Stimulated activated CD8-positive, alpha-beta memory T cell treated with anti-CD3 and anti-CD28 coated beads, Interleukin-15, amount 100 ng/mL, for 24 hours (primary cell): ENCODE results near the gene TNFRSF13B.

Source experiments
- DNase-seq: peaks from one replicate; pipeline ENCODE4 v3.0.0-alpha.2; 2020; ENCODE audit warnings: low read depth

TNFRSF13B gene

DNA sequence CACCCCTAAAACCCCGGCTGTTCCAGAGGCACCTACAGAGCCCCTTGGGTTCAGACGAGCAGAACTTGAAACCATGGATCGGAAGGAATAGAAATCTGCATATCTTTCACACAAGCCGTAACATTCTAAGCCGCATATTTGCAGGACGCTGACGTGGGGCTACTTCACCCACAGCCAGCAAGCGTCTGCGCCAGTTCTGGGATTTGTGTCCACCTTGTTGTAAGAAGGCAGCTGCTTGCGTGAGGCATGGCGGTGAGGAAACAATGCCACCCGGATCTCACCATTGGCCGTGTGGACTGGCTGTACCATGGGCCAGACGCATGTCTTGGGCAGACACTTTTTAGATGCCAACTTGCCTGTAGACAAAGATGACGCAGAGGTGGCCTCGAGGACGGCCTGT, 34.5 kb downstream of the TNFRSF13B start:
- no peak for DNase-seq

DNA sequence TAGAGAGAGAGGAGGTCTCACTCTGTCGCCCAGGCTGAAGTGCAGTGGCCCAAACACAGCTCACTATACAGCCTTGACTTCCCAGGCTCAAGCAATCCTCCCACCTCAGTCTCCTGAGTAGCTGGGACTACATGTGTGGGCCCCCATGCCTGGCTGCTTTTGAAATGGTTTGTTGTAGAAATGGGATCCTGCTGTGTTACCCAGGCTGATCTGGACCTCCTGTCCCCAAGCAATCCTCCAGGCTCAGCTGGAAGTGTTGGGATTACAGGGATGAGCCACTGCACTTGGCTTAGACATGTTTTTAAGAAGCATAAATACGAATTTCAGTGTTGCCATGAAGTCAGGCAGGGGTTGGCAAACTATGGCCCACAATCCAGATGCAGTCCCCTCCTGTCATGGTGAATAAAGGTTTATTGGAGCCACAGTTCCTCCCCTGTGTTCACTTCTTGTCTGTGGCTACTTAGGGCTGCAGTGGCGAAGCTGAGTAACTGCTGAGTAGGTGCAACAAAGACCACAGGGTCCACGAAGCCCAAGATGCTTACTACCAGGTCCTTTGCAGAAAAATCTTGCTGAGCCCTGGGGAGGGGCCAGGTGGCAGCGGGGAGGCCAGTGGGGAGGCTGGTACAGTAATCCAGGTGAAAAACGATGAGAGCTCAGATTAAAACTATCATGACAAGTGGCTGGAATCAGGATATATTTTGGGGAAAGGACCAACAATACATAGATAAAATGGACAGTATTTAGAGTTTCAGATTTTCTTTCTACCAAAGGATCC, 35.2 kb downstream of the TNFRSF13B start:
- no peak for DNase-seq

DNA sequence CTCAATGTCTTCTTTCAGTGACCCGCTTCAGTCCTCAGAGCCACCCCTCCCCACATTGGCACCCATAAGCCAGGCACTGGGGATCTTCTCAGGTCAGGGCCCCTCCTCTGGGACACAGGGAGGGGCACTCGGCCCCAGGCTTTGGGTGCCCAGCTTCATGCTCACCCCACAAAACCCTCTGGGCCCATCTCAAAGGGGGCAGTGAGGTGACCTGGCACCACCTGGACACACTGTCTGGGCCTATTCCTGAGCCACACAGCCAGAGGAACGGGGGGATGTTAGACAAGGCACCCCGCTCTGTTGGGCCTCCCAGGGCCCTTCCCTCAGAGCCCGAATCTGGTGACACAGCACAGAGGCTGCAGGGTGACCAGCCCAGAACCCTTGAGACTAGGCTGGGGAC, 36.1 kb downstream of the TNFRSF13B start:
- DNase-seq: no peak

DNA sequence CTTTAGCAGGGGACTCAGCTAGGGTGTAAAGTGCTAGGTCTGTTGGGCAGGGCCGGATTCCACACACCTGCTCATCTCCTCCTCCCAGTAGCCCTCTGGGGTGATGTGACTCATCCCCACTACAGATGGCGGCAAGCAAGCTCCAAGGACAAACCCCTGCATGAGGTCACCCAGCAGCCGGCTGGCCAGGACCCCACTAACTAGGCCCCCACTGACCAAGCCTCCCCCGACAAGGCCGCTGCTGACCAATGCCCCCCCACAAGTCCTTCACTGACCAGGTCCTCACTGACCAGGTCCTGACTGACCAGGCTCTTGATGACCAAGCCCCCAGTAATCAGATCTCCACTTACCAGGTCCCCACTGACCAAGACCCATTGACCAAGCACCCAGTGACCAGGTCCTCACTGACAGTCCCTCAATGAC, 36.7 kb downstream of the TNFRSF13B start:
- DNase-seq: no peak

DNA sequence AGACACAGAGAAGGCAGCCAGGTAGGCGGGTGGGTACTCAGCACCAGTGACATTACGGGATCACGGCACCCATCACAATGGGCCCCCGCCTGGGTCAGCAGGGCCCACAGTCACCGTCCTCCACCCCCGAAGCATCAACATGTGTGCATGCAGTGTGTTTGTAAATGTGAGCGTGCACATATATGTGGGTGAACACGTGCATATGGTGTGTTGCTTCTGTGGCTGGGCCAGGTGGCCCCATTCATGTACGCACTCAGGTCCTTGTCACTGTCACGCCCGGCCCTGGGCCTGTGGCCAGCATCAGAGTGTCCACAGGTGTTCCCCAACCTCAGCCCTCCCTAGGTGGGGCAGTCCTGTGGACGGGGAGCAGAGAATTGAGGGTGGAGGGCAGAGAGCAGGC, 37.1 kb downstream of the TNFRSF13B start:
- no peak for DNase-seq

DNA sequence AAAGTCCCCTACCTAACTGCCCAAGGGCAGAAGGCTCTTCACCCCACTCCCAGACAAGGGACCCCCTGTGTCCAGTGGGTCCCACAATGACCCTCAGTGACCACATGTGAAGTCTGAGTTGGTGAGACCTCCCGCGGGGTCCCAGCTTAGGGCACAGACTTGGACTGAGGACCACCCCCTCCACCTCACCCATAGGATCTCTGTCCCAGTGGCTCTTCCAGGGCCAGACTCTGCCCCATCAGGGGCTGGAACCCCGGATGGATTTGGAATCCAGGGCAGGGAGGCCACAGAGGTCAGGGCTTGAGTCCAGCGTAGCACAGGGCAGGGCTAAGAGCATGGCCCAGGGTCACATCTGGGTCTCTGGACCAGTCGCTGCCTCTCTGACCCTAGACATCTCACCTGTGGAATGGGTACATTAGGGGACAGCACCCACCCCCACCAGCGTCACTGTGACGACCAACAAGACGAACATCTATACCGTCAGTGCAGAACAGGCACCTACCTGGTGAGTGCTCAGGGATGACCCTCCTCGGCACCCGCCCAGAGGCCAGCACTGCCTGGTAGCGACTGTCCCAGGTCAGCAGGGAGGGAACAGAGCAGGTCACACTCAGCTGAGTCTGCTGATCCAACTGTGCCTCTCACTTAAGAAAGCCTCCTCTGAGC, 37.7 kb downstream of the TNFRSF13B start:
- DNase-seq: no peak

DNA sequence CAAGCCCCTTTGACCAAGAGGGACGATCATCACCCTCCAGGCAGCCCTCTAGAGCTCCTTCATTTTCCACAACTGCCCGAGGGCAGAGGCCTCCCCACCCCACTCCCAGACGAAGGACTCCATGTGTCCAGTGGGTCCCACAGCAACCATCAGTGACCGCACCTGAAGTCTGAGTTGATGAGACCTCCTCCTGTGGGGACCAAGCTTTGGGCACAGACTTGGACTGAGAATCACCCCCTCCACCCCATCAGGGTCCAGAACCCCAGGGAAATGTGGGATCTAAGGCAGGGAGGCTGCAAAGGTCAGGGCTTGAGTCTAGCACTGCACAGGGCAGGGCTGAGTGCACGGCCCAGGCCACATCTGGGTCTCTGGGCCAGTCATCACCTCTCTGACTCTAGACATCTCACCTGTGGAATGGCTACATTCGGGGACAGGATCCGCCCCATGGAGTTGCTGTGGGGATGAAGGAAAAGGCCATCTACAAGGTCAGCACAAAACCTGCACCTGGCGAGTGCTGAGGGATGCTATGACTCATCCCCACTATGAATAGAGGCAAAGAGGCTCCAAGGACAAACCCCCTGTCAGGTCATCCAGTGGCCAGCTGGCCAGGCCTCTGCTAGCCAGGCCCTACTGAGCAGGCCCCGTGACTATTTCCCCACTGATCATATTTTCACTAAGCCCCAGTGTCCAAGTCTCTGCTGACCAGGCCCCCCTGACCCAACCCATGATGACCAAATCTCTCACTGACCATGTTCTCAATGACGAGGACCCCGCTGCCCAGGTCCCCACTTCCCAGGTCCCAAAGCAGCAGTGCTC, 38.4 kb downstream of the TNFRSF13B start:
- no peak for DNase-seq

DNA sequence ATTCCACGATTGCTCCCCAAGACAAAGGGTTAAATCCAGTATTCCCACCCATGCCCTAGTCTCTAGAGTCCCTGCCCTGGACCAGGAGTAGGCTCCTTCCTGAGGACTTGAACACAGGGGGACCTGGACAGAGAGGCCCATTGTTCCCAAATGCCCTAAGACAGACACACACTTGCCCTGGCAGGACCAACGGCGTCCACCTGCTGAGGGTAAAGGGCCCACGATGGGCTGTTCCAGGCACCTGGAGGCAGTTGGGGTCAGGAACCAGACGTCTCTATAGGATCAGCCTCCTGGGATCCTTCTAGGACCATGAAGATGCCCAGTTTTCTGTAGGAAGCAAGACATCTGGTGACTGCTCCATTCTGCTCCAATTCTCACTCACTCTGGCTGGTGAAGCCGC, 39.3 kb downstream of the TNFRSF13B start:
- DNase-seq: no peak

DNA sequence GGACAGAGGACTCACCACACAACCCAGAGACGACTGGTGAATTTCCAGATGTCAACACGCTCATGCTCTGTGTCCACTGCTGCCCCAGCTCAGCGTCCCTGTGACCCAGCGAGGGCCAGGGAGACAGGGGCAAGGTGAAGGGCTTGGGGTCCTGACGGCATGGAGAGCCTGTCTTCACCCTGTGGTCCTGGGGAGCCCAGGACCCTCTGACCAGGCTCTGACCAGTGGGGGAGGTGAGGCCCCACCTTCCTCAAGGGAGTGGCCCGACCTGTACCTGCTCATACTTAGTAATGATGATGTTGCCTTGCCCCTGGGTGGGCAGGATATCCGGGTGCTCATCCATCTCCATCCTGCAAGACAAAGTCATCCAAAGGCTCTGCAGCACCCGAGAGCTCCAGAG, 39.8 kb downstream of the TNFRSF13B start:
- DNase-seq: no peak

DNA sequence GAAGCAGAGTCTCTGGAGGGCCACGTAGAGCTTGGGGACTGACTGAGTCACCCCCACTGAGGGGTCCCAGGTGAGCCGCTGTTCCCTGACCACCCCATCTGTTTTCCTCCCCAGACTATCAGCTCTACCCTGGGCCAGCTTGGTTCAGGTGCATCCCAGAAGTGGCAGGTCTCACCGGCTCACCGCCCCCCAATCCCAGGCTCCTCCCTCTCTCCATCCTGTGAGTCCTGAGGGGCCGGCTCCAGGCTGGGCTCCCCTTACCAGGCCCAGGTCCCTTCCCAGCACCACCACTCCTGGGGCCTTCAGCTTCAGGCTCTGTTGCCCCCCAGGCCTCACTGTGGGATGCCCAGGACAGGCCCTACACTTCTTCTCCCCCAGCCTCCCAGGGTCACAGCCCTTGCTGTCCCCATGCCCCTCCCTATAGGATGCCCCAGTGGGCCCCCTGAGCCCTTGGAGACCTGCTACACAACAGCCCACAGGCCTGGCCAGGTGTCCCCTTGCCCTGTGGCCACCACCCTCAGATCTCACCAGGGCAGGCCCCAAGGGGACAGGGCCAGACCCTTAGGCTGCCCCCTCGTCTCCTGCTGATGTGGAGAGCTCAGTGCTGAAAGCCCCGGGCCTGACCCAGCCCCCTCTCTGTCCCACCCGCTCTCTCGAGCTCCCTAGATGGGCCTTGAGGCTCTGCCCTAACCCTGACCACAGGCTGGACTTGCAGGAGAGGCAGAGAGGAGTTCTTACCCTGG, 40.4 kb downstream of the TNFRSF13B start:
- DNase-seq: no peak

DNA sequence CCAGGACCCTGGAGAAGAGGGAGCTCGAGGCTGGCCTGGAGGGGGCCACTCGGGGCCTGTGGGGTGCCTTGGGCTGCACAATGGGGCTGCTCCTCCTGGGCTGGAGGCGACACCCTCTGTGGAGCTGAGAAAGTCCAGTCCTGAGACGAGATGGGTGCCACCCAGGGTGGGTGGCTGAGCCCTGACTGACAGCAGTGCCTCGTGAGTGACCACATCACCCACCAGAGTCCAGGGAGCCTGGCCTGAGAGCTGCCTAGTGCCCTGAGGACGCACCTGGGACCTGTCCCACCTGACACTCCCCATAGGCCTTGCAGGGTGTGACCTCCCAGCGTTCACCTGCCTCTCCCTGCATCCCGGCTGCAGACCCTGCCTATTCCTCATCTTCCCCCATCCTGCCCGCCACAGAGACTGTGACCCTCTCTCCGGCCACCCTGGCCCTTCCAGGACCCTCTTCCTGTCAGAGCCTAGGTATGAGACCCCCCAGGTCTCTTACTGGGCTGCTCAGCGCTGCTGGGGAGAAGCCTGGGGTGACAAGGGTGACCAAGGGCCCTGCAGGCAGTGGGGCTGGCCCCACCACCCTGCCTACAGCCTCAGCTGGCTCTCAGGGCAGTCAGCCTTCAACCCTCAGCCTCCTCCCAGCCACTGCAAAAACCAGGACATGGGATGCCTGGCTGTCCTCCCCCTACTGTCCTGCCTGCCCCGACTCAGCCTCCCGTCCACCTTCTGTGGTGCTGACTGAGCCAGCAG, 41.2 kb downstream of the TNFRSF13B start:
- no peak for DNase-seq

DNA sequence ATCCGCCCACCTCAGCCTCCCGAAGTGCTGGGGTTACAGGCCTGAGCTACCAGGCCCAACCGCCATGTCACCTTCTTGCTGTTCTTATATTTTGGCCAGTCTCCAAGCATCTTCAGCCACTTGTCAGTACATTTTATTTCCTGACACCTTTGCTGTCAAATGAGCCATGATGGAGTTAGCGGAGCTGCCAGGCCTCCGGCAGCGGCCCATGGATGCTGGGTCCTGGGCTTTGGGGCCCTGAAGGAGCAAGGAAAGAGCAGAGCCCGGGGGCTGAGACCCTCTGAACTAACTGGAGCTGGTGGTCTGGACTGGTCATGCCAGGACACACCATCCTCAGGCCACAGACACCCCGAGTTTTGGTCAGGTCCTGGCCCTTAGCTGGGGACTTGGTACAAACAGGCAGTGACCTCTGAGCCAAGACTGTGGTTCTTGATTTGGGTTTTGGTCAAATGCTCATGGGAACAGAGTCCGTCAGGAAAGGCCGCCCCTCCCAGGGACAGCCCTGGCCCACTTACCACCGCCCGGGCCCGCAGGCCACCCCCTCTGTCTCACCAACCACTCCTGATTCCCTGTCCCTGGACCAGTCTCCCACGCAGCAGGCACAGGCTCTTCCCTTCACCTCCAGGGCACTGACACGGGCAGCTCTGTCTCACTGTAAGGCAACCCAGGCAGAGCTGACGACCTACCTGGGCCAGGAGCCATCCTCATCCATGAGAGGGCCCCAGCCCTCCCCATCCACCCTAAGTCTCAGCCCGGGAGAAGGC, 42.0 kb downstream of the TNFRSF13B start:
- no peak for DNase-seq

DNA sequence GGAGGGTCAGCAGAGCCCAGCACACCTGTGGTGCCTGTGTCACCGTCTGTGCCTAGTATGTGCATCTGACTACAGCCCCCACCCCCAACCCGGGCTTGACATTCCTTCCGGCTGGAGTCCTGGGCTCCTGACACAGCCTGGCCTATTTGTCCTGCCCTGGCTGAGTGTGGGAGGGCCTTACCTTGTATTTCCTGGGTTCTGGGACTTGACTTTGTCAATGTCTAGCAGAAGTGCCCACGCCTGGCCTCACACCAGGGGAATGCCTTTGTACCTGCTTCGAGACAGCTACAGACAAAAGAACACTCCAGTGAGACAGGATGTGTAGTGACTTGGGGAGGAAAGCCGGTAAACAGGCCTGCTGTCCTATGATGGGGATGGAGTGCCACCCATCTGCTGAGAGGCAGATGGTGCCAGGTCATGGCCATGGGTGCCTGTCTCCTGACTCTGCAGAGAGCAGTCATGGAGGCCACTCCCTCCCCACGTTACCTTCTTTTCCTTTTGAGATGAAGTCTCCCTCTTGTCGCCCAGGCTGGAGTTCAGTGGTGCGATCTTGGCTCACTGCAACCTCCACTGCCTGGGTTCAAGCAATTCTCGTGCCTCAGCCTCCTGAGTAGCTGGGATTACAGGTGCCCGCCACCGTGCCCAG, 42.8 kb downstream of the TNFRSF13B start:
- no peak for DNase-seq

DNA sequence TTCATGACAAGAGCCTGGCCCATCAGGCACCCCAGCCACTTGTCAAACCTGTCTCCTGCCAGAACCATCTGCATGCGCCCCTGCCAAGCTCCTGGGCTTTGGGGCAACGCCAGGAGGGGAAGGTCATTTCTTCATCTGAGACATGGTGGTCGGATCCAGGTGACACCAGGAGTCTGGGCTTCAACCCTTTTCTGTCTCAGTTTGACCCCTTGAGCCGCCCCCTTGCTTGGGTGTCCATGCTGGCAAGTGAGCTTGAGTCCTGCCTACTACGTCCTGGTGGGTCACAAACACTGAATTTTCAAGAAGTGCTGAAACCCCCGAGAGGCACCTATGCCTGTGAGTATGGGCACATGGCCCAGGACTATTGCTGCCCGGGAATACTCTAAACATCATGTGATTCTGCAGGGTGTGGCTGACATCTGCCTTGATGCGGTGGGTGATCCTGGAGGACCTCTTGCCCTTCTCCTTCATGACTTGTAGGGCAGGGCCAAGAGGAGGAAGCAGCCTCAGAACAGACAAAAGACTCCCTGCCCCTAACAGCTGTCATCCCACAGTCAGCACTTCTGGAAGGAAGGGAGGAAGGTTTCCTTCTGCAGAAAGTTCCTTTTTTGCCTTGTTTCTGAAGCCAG, 43.4 kb downstream of the TNFRSF13B start:
- DNase-seq: no peak

DNA sequence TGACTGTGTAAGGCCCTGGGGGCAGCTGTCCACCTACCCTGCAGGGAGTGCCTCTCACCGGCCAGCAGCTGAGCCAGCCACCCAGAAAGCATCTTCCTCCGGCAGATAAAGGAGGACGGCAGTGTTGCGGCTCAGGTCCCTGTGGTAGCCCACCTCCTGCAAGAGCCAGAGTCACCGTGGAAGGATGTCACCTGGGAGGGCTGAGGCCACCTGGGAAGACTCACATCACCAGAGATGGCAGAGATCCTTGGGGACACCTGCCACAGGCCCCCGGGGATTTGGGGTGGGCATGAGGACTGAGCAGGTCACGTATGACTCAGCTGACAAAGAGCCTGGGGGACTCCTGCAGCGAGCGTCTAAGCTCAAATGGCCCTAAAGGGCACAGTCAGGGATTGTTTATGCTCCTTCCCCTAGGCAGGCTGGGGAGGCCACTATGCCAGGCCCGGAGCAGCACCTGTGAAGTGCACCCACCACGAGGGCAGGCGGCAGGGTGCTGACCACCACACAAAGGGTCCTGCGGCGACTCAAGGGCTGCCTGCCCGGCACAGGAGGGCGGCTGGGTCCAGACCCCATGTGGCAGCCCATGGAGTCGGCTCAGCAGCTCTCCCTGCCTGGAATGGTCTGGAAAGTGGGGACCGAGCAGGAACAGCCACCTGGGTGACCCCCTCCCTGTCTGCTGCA, 44.1 kb downstream of the TNFRSF13B start:
- no peak for DNase-seq

DNA sequence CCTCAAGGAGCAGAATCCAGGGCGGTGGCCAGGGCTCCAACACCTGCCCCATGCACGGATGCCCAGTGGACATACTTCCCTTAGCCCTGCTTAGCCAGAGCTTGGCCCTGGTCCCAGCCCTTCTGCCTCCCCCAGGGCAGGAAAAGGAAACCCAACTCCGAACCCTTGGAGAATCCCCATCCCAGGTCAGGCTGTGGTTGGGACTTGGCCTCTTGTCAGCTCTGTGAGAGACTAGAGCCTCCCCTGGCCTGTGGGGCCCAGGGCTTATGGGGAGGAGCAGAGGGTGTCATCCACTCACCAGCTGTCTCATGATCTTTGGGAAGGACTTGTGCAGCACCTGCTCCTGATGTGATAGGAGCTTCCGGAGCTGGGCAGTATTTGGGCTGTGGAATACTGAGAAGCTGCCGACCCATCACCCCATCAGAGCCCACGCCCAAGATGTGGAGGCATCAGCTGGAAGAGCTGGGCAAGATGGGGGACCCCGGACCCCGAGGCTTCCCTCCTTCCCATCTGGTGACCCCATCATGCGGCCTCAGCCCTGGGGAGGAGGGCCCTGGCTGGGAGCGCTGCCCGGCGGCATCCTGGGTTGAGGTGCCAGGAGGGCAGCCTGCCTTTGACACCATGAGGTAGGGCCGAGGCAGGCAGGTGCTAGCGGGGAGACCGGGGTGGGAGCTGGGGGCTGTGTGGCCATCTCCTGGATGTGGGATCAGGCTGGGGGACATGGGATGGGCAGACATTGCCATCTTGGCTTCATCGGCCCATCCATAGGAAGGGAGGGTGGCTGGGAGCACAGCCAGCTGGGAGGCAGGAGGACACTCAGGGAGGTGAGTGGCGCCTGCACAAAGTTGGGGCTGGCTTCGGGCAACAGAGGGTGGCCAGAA, 45.1 kb downstream of the TNFRSF13B start:
- DNase-seq: no peak

DNA sequence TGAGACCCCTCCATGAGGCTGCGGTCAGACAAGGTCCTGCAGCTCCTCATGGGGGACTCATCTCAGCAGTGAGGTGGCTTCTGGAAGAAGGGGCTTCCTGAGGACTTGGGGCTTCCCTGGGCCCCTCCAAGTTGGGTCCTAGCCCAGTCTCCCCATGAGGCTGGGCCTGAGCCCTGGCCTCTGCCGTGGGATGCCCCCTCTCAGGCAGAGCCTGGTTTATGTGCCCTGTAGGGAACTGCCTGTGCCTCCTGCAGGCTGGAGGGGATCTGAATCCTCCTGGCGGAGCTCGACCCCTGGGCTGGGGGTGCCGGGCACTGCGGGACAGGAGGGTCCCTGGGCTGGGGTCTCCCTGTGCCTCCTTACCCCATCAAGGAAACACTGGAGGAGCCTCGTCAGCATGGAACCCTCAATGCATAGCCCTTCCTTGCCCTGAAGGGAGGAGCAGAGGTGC, 45.8 kb downstream of the TNFRSF13B start:
- no peak for DNase-seq

DNA sequence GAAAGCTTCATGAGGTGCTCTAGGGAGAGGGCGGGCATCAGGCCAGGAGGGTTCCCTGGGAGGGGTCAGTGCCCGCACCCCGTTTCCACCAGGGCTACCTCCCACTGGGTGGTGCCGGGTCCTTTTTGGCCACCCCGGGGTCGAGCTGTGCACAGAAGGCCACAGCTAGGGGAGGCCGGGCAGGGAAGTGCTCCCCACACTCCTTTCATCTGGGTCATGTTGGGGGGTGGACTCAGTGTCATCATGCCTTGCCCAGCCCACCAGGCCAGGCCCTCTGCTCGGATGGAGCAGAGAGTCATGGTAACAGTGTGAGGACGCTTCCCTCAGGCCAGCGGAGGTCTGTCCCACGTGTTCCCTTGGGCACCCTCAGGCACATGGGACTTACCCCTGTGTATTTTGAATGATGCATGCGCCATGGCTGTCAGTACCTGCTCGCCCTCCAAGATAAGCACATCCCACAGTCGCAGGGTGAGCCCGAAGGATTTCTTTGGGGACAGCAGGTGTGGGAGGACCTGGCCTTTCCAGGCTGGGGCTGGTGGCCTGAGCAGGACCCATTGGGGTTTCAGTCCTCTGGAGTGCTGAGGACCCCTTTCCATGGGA, 46.4 kb downstream of the TNFRSF13B start:
- no peak for DNase-seq
